Endothelial cell of umbilical vein (primary cell): ENCODE results near the gene CREG2. TPM values are rescaled to one million over a fixed set of nuclear protein-coding genes. Genes with fewer than 3 reads are reported as not detected.

ENCODE experiments used
- BruUV-seq: library from RNA; stranded (reverse); fragments of 400-500 nt; replicated peaks from 2 replicates; lab custom pipeline; 2021; lab: Mats Ljungman, UMichigan
- CTCF ChIA-PET: fragments of 300-600, 350-600 bp; sonication (Branson Sonifier 250); formaldehyde crosslinking; loops from one replicate; lab custom pipeline; 2021; ENCODE audit warnings: antibody characterized with exemption, inconsistent platforms; lab: Charles Lee
- POLR2A ChIA-PET: fragments of 300-600, 350-600 bp; sonication (Branson Sonifier 250); formaldehyde crosslinking; loops from one replicate; lab custom pipeline; 2021; ENCODE audit warnings: antibody characterized with exemption, inconsistent platforms; lab: Charles Lee
- DNase-seq: peaks from one replicate; pipeline ENCODE4 v3.0.0-alpha.2; 2011; ENCODE audit warnings: low read depth, low spot score
- FAIRE-seq: peaks from 2 replicates; lab custom pipeline; 2011; peaks lifted over from hg19 to GRCh38; lab: Jason Lieb, UNC
- H2AFZ ChIP-seq: 2 replicates; pipeline ENCODE4 v1.6.0; 2012; ENCODE audit warnings: low read depth, low read length, control low read depth, inconsistent platforms
- H3K27ac ChIP-seq: 2 replicates; pipeline ENCODE4 v1.5.1; 2011; ENCODE audit warnings: low read depth, mild to moderate bottlenecking, control low read depth, low read length, moderate library complexity; ENCODE audit not compliant: insufficient read depth
- H3K27me3 ChIP-seq, 2 experiments: 2 replicates each; pipeline versions ENCODE4 v1.6.0 to v1.6.1; 2011; ENCODE audit warnings: low read length in 2 of 2, mixed read lengths in 1 of 2; ENCODE audit not compliant: control insufficient read depth in 2 of 2, insufficient read depth in 2 of 2
- H3K36me3 ChIP-seq, 2 experiments: 2 replicates in 1 of 2; 3 replicates in 1 of 2; pipeline ENCODE4 v1.5.1; 2011; ENCODE audit warnings: low read length in 2 of 2, mild to moderate bottlenecking in 1 of 2, moderate library complexity in 1 of 2; ENCODE audit not compliant: control insufficient read depth in 2 of 2, insufficient read depth in 2 of 2; ENCODE audit errors: extremely low read depth in 1 of 2
- H3K4me1 ChIP-seq: 3 replicates; pipeline ENCODE4 v1.5.1; 2011; ENCODE audit warnings: mild to moderate bottlenecking, low read length; ENCODE audit not compliant: control insufficient read depth, insufficient read depth; ENCODE audit errors: extremely low read depth
- H3K4me2 ChIP-seq: 2 replicates; pipeline ENCODE4 v1.6.1; 2011; ENCODE audit warnings: low read length, control low read depth, mixed read lengths; ENCODE audit not compliant: insufficient read depth
- H3K4me3 ChIP-seq, 3 experiments: fragments of 200-600 bp in 1 of 3; sonication (generic), shearing (Covaris generic) in 1 of 3; replicated peaks in 1 of 3; 2 replicates each; pipeline ENCODE4 v1.5.1; 2011 to 2016; ENCODE audit warnings: control low read depth in 3 of 3, low read length in 3 of 3, mild to moderate bottlenecking in 2 of 3, inconsistent platforms in 1 of 3, low read depth in 1 of 3, moderate library complexity in 1 of 3; ENCODE audit not compliant: insufficient read depth in 1 of 3
- H3K79me2 ChIP-seq: 2 replicates; pipeline ENCODE4 v1.6.0; 2012; ENCODE audit warnings: low read length, inconsistent platforms; ENCODE audit not compliant: control insufficient read depth, insufficient read depth
- H3K9ac ChIP-seq: replicated peaks from 2 replicates; pipeline ENCODE3; 2011; ENCODE audit warnings: low read length, control low read depth; ENCODE audit not compliant: insufficient read depth; ENCODE audit errors: extremely low read depth
- H3K9me1 ChIP-seq: replicated peaks from 3 replicates; pipeline ENCODE4 v1.6.0; 2011; ENCODE audit warnings: mild to moderate bottlenecking, low read length; ENCODE audit not compliant: control insufficient read depth, insufficient read depth; ENCODE audit errors: extremely low read depth
- H3K9me3 ChIP-seq: replicated peaks from 2 replicates; pipeline ENCODE4 v1.5.1; 2012; ENCODE audit warnings: low read length, inconsistent platforms; ENCODE audit not compliant: control insufficient read depth, insufficient read depth
- H4K20me1 ChIP-seq: replicated peaks from 2 replicates; pipeline ENCODE3; 2011; ENCODE audit warnings: mild to moderate bottlenecking, low read length; ENCODE audit not compliant: control insufficient read depth, insufficient read depth; ENCODE audit errors: extremely low read depth
- CTCF ChIP-seq, 2 donors: IDR thresholded peaks; 1 replicate in 1 of 2; 2 replicates in 1 of 2; pipeline ENCODE4 v1.5.1; 2011; ENCODE audit warnings: low read length in 2 of 2, mild to moderate bottlenecking in 2 of 2, moderate library complexity in 2 of 2, control low read depth in 1 of 2, inconsistent platforms in 1 of 2, low read depth in 1 of 2; ENCODE audit not compliant: insufficient read depth in 1 of 2; ENCODE audit errors: extremely low read depth in 1 of 2
- EZH2 ChIP-seq: IDR thresholded peaks from 2 replicates; pipeline ENCODE4 v1.6.1; 2012; ENCODE audit warnings: borderline replicate concordance, low read depth, mild to moderate bottlenecking, moderate library complexity, low read length, inconsistent platforms; ENCODE audit not compliant: severe bottlenecking
- FOS ChIP-seq: IDR thresholded peaks from 2 replicates; pipeline ENCODE4 v1.6.1; 2011; ENCODE audit warnings: mild to moderate bottlenecking, low read length, moderate library complexity, borderline replicate concordance; ENCODE audit not compliant: insufficient read depth
- GATA2 ChIP-seq: IDR thresholded peaks from 2 replicates; pipeline ENCODE4 v1.7.0; 2011; ENCODE audit warnings: low read depth, mild to moderate bottlenecking, moderate library complexity, mixed read lengths, low read length; ENCODE audit not compliant: insufficient read length, insufficient read depth
- JUN ChIP-seq: IDR thresholded peaks from 2 replicates; pipeline ENCODE4 v1.6.1; 2011; ENCODE audit warnings: borderline replicate concordance, low read depth; ENCODE audit not compliant: insufficient read length, insufficient read depth
- MAX ChIP-seq: IDR thresholded peaks from 2 replicates; pipeline ENCODE4 v1.6.1; 2011; ENCODE audit not compliant: insufficient read depth, insufficient read length
- MYC ChIP-seq: IDR thresholded peaks from one replicate; pipeline ENCODE4 v1.6.1; 2011; ENCODE audit warnings: mild to moderate bottlenecking, low read depth, low read length
- POLR2A ChIP-seq: IDR thresholded peaks from 2 replicates; pipeline ENCODE4 v1.6.1; 2012; ENCODE audit warnings: low read depth, mild to moderate bottlenecking, control low read depth, low read length
- POLR2AphosphoS5 ChIP-seq: IDR thresholded peaks from 2 replicates; pipeline ENCODE4 v1.6.1; 2012; ENCODE audit warnings: low read depth, mild to moderate bottlenecking, control low read depth, low read length, moderate library complexity; ENCODE audit not compliant: insufficient read depth
- dilution Hi-C: fragments of 300-500 bp; cut with MboI; formaldehyde crosslinking; loops from one replicate; pipeline ENCODE4 v1.15.0; 2019; ENCODE audit warnings: low sequenced_read_pairs; ENCODE audit not compliant: extremely low pct_ligation_motif_present
- intact Hi-C: fragments of 100-400 bp; cut with micrococcal nuclease; formaldehyde crosslinking; loops from one replicate; pipeline ENCODE4 v1.10.0; 2022
- polyA plus RNA-seq, 4 experiments: library from polyadenylated mRNA; depleted of rRNA in 3 of 4; stranded (reverse) in 3 of 4; unstranded in 1 of 4; fragments of >200 nt; gene quantifications; 2 replicates each; pipeline versions ENCODE4 v1.2.1 to v1.2.3, GENCODE V29; 2011 to 2012; ENCODE audit warnings: missing spikeins in 1 of 4
- total RNA-seq: library from RNA; stranded (reverse); gene quantifications from 2 replicates; pipeline ENCODE4 v1.2.3, GENCODE V29; 2021

CREG2 gene
- total and polyA plus RNA-seq, 2 donors (not counting 3 experiments of a cell fraction or from before 2014, with no cell fraction given) = 0.48 to 2.0 TPM

- no peak overlapping the region for H3K9ac ChIP-seq
- no peaks in the 10 kb centered on the region for H3K9me3 ChIP-seq
- H3K4me2 ChIP-seq = no peak overlapping the region
- H3K4me1 ChIP-seq = peaks cover 4% of the 10 kb centered on the region
- H3K27me3 ChIP-seq = no peaks in the 10 kb centered on the region
- DNase-seq (no peak), FAIRE-seq (no peak)
- BruUV-seq = no TSS peak
- no peak for TF ChIP-seq CTCF (IDR thresholded peaks at IDR 0.05; ENCODE audit: extremely low read depth in 1 of 2, insufficient read depth in 1 of 2, low read depth in 1 of 2, low read length in 2 of 2)
- TF ChIP-seq POLR2AphosphoS5 = no peak
- TF ChIP-seq EZH2 = no peak
- no peak overlapping the region for H3K4me3 ChIP-seq
- no peaks in the 10 kb centered on the region for H3K36me3 ChIP-seq
- POLR2A ChIA-PET = no interaction called here
- H3K9me1 ChIP-seq = no peaks in the 10 kb centered on the region
- no peaks in the 10 kb centered on the region for H3K79me2 ChIP-seq
- no peaks in the 10 kb centered on the region for H4K20me1 ChIP-seq
- dilution Hi-C loops = no loop called here
- H3K27ac ChIP-seq = no peak overlapping the region
- no peak overlapping the region for H2AFZ ChIP-seq
- CTCF ChIA-PET = interaction anchor here (1.0 to 1.9 kb wide), 4 partner anchors 14 to 400 kb away, joined by 3 to 6 read pairs (median 3); partner anchors contain the start of gene MAP4K4
- intact Hi-C loops = no loop called here
These were observed 44.2 kb upstream of the CREG2 start for GRCh38 chr2:101431486-101431885.

GRCh38 chr2:101430156-101430555 is 42.9 kb upstream of the CREG2 start:
- dilution Hi-C loops = no loop called here
- Histone ChIP-seq H3K9me1 (no peaks in the 10 kb centered on the region), H3K4me1 (peaks cover 2% of the 10 kb centered on the region), H4K20me1 (no peaks in the 10 kb centered on the region), H2AFZ (no peak overlapping the region), H3K27ac (no peak overlapping the region), H3K9me3 (no peaks in the 10 kb centered on the region), H3K27me3 (no peaks in the 10 kb centered on the region), H3K4me3 (no peak overlapping the region), H3K4me2 (no peak overlapping the region), H3K36me3 (no peaks in the 10 kb centered on the region), H3K79me2 (no peaks in the 10 kb centered on the region), H3K9ac (no peak overlapping the region)
- ChIA-PET POLR2A (no interaction called here), CTCF (interaction anchor here (1.7 to 1.9 kb wide), 2 partner anchors 88 to 402 kb away, joined by 3 to 6 read pairs; no protein-coding TSS in a partner anchor)
- no peak for DNase-seq
- intact Hi-C loops = no loop called here
- TF ChIP-seq GATA2 (no peak), JUN (no peak), CTCF (IDR thresholded peaks at IDR 0.05; ENCODE audit: extremely low read depth in 1 of 2, insufficient read depth in 1 of 2, low read depth in 1 of 2, low read length in 2 of 2) (no peak), FOS (no peak), MYC (no peak), EZH2 (no peak), MAX (no peak), POLR2AphosphoS5 (no peak), POLR2A (no peak)
- BruUV-seq = no TSS peak
- no peak for FAIRE-seq
